SW480 (cell line): ENCODE data around the gene ADARB2.
"Not testable (repeated sequence)": the region's sequence is repeated elsewhere in the genome, so short reads cannot be mapped to it uniquely, and the experiment has no call there.

Experiments used
- DNase-seq: peaks from one replicate; pipeline ENCODE4 v3.0.0-alpha.2; 2016; ENCODE audit warnings: low spot score

ADARB2 gene

GRCh38 chr10:1227510-1228402 is 509.6 kb downstream of the ADARB2 start:
- no peak for DNase-seq

- DNase-seq: not testable (repeated sequence)
Measured at GRCh38 chr10:1226907-1227306, 510.4 kb downstream of the ADARB2 start.

- not testable (repeated sequence) for DNase-seq
Measured at GRCh38 chr10:1219874-1220273, 517.5 kb downstream of the ADARB2 start.

- no peak for DNase-seq
Measured at GRCh38 chr10:1217661-1218060, 519.7 kb downstream of the ADARB2 start.

- DNase-seq: no peak
Measured at GRCh38 chr10:1217237-1217587, 520.1 kb downstream of the ADARB2 start.

- DNase-seq: no peak
Measured at GRCh38 chr10:1216574-1217236, 520.6 kb downstream of the ADARB2 start.

GRCh38 chr10:1215862-1216573 is 521.3 kb downstream of the ADARB2 start:
- DNase-seq: no peak

GRCh38 chr10:1214882-1215540 is 522.3 kb downstream of the ADARB2 start:
- no peak for DNase-seq

GRCh38 chr10:1214071-1214675 is 523.2 kb downstream of the ADARB2 start:
- no peak for DNase-seq

- no peak for DNase-seq
Measured at GRCh38 chr10:1213252-1214070, 523.9 kb downstream of the ADARB2 start.

- DNase-seq: no peak
Measured at GRCh38 chr10:1212571-1213141, 524.7 kb downstream of the ADARB2 start.

GRCh38 chr10:1211844-1212570 is 525.3 kb downstream of the ADARB2 start:
- DNase-seq: no peak

GRCh38 chr10:1210667-1211066 is 526.7 kb downstream of the ADARB2 start:
- no peak for DNase-seq

- no peak for DNase-seq
Measured at GRCh38 chr10:1209355-1209979, 527.9 kb downstream of the ADARB2 start.

- no peak for DNase-seq
Measured at GRCh38 chr10:1208366-1209311, 528.7 kb downstream of the ADARB2 start.

GRCh38 chr10:1206601-1207000 is 530.7 kb downstream of the ADARB2 start:
- DNase-seq: no peak

GRCh38 chr10:1206101-1206500 is 531.2 kb downstream of the ADARB2 start:
- DNase-seq: no peak

- no peak for DNase-seq
Measured at GRCh38 chr10:1205450-1206030, 531.8 kb downstream of the ADARB2 start.
